H9 (cell line): Measurements from ENCODE around the gene E2F1. TPM values are rescaled to one million over a fixed set of nuclear protein-coding genes. Genes with fewer than 3 reads are reported as not detected.

ENCODE experiments used
- DNase-seq: peaks from one replicate; pipeline ENCODE4 v3.0.0-alpha.2; 2017
- H2AFZ ChIP-seq: one replicate; pipeline ENCODE4 v1.6.1; 2013; ENCODE audit warnings: mild to moderate bottlenecking, low read length, control low read depth, moderate library complexity
- H2AK5ac ChIP-seq: 2 replicates; pipeline ENCODE4 v1.6.1; 2013; ENCODE audit warnings: low read length, control low read depth, mixed read lengths; ENCODE audit not compliant: insufficient read length
- H2BK120ac ChIP-seq: one replicate; pipeline ENCODE4 v1.6.1; 2013; ENCODE audit warnings: low read depth, mild to moderate bottlenecking, low read length, control low read depth, inconsistent platforms; ENCODE audit not compliant: poor library complexity, severe bottlenecking
- H2BK12ac ChIP-seq: 2 replicates; pipeline ENCODE4 v1.6.1; 2013; ENCODE audit warnings: low read length, control low read depth, mixed read lengths, low read depth; ENCODE audit not compliant: insufficient read length
- H2BK15ac ChIP-seq: 2 replicates; pipeline ENCODE4 v1.6.1; 2013; ENCODE audit warnings: low read depth, low read length, control low read depth
- H2BK20ac ChIP-seq: one replicate; pipeline ENCODE4 v1.6.1; 2013; ENCODE audit warnings: low read depth, mild to moderate bottlenecking, low read length, control low read depth, inconsistent platforms; ENCODE audit not compliant: poor library complexity, severe bottlenecking
- H2BK5ac ChIP-seq: 2 replicates; pipeline ENCODE4 v1.6.1; 2013; ENCODE audit warnings: low read length, control low read depth, mixed read lengths; ENCODE audit not compliant: insufficient read length
- H3K14ac ChIP-seq: 2 replicates; pipeline ENCODE4 v1.6.1; 2013; ENCODE audit warnings: low read length, control low read depth; ENCODE audit not compliant: insufficient read depth
- H3K18ac ChIP-seq: 2 replicates; pipeline ENCODE4 v1.6.1; 2013; ENCODE audit warnings: low read depth, mild to moderate bottlenecking, mixed read lengths, low read length, control low read depth; ENCODE audit not compliant: insufficient read length
- H3K23ac ChIP-seq: 2 replicates; pipeline ENCODE4 v1.6.1; 2013; ENCODE audit warnings: low read length, control low read depth, mixed read lengths, low read depth; ENCODE audit not compliant: insufficient read length
- H3K23me2 ChIP-seq: 2 replicates; pipeline ENCODE4 v1.6.1; 2013; ENCODE audit warnings: low read depth, mild to moderate bottlenecking, mixed read lengths, low read length, control low read depth; ENCODE audit not compliant: insufficient read length, poor library complexity, severe bottlenecking
- H3K27ac ChIP-seq: 2 replicates; pipeline ENCODE4 v1.5.1; 2013; ENCODE audit warnings: low read length, control low read depth, mixed read lengths, low read depth; ENCODE audit not compliant: insufficient read length
- H3K27me3 ChIP-seq: 2 replicates; pipeline ENCODE4 v1.6.1; 2013; ENCODE audit warnings: low read length, control low read depth, inconsistent platforms; ENCODE audit not compliant: insufficient read depth
- H3K4ac ChIP-seq: 2 replicates; pipeline ENCODE4 v1.6.1; 2013; ENCODE audit warnings: low read depth, mild to moderate bottlenecking, control low read depth, inconsistent platforms, low read length, moderate library complexity
- H3K4me1 ChIP-seq: 2 replicates; pipeline ENCODE4 v1.6.1; 2013; ENCODE audit warnings: low read length, control low read depth, inconsistent platforms; ENCODE audit not compliant: insufficient read depth
- H3K4me2 ChIP-seq: 2 replicates; pipeline ENCODE4 v1.6.1; 2013; ENCODE audit warnings: low read length, control low read depth, mixed read lengths; ENCODE audit not compliant: insufficient read length, insufficient read depth
- H3K56ac ChIP-seq: 2 replicates; pipeline ENCODE4 v1.6.1; 2013; ENCODE audit warnings: low read depth, mild to moderate bottlenecking, mixed read lengths, low read length, control low read depth; ENCODE audit not compliant: insufficient read length
- H3K79me1 ChIP-seq: 2 replicates; pipeline ENCODE4 v1.6.1; 2013; ENCODE audit warnings: low read depth, mild to moderate bottlenecking, moderate library complexity, low read length, control low read depth, inconsistent platforms; ENCODE audit not compliant: insufficient read depth, poor library complexity, severe bottlenecking
- H3K79me2 ChIP-seq: 2 replicates; pipeline ENCODE4 v1.6.1; 2013; ENCODE audit warnings: low read length, control low read depth, inconsistent platforms; ENCODE audit not compliant: insufficient read depth
- H3K9ac ChIP-seq: 2 replicates; pipeline ENCODE4 v1.6.1; 2013; ENCODE audit warnings: low read length, control low read depth, mixed read lengths; ENCODE audit not compliant: insufficient read length; ENCODE audit errors: extremely low read depth
- H3K9me3 ChIP-seq: one replicate; pipeline ENCODE4 v1.6.1; 2013; ENCODE audit warnings: low read depth, low read length, inconsistent platforms; ENCODE audit not compliant: control insufficient read depth
- H3T11ph ChIP-seq: one replicate; pipeline ENCODE4 v1.6.1; 2013; ENCODE audit warnings: mild to moderate bottlenecking, low read length, control low read depth, inconsistent platforms
- H4K20me1 ChIP-seq: one replicate; pipeline ENCODE4 v1.6.1; 2013; ENCODE audit not compliant: control insufficient read depth, insufficient read length, insufficient read depth
- H4K5ac ChIP-seq: 2 replicates; pipeline ENCODE4 v1.6.1; 2013; ENCODE audit warnings: low read depth, mild to moderate bottlenecking, mixed read lengths, low read length, control low read depth; ENCODE audit not compliant: insufficient read length
- H4K8ac ChIP-seq: replicated peaks from 2 replicates; pipeline ENCODE4 v1.6.1; 2013; ENCODE audit warnings: low read length, control low read depth, mixed read lengths, low read depth; ENCODE audit not compliant: insufficient read length
- H4K91ac ChIP-seq: 2 replicates; pipeline ENCODE4 v1.6.1; 2013; ENCODE audit warnings: low read depth, mild to moderate bottlenecking, moderate library complexity, mixed read lengths, low read length, control low read depth; ENCODE audit not compliant: insufficient read length
- H3K27ac Mint-ChIP-seq, 3 experiments: 2 replicates in 2 of 3; 3 replicates in 1 of 3; pipeline ENCODE4 v1.8.0; 2020 to 2021; ENCODE audit warnings: mixed read lengths in 3 of 3, mild to moderate bottlenecking in 1 of 3, moderate library complexity in 1 of 3
- H3K27me3 Mint-ChIP-seq: 2 replicates; pipeline ENCODE4 v1.8.0; 2021; ENCODE audit warnings: low read depth, mild to moderate bottlenecking, moderate library complexity, mixed read lengths
- H3K36me3 Mint-ChIP-seq, 3 experiments: 2 replicates in 2 of 3; 3 replicates in 1 of 3; pipeline ENCODE4 v1.8.0; 2020 to 2021; ENCODE audit warnings: low read depth in 3 of 3, mixed read lengths in 3 of 3; ENCODE audit not compliant: insufficient read depth in 1 of 3
- H3K4me1 Mint-ChIP-seq, 2 experiments: 2 replicates each; pipeline ENCODE4 v1.8.0; 2020; ENCODE audit warnings: mixed read lengths in 2 of 2
- H3K4me3 Mint-ChIP-seq, 2 experiments: 2 replicates in 1 of 2; 3 replicates in 1 of 2; pipeline ENCODE4 v1.8.0; 2020 to 2021; ENCODE audit warnings: mild to moderate bottlenecking in 2 of 2, mixed read lengths in 2 of 2, moderate library complexity in 1 of 2
- H3K9me3 Mint-ChIP-seq, 2 experiments: 2 replicates in 1 of 2; 3 replicates in 1 of 2; pipeline ENCODE4 v1.8.0; 2020; ENCODE audit warnings: mild to moderate bottlenecking in 2 of 2, mixed read lengths in 2 of 2, moderate library complexity in 1 of 2
- CTCF ChIP-seq: fragments of 200-600 bp; sonication (generic); conservative IDR thresholded peaks from 3 replicates; pipeline ENCODE4 v1.8.0; 2021; ENCODE audit warnings: antibody characterized with exemption, mild to moderate bottlenecking
- whole genome bisulfite sequencing: extraction: QIAGEN DNeasy Blood & Tissue Kit; methylation state at CpG from one replicate; pipeline ENCODE4 v1.1.7; 2013; ENCODE audit warnings: missing lambda C conversion rate, low lambda C conversion rate, mixed read lengths; ENCODE audit not compliant: insufficient read length; ENCODE audit errors: extremely low coverage; 5-methylcytosine and 5-hydroxymethylcytosine counted together
- total RNA-seq: library from RNA; stranded (reverse); gene quantifications from 2 replicates; pipeline ENCODE4 v1.2.1, GENCODE V29; 2021

Gene E2F1
- total RNA-seq, 1 experiment from 2014 or later, result 58.7 TPM

GRCh38 chr20:33687370-33687915 is 1.3 kb upstream of the E2F1 start:
- peak overlapping the region in 1 of 2 experiments; percentile 77; a peak in 2 of 5 replicates for H3K4me3 Mint-ChIP-seq
- Histone ChIP-seq H3K9ac (no peak overlapping the region), H2AFZ (no peak overlapping the region), H2BK5ac (no peak overlapping the region), H3K9me3 (no peaks in the 10 kb centered on the region), H4K8ac (no peak overlapping the region), H3K27me3 (no peaks in the 10 kb centered on the region), H3K79me1 (no peaks in the 10 kb centered on the region), H4K5ac (no peak overlapping the region), H3K23me2 (peaks cover 10% of the 10 kb centered on the region), H3K4me2 (no peak overlapping the region), H3T11ph (no peak overlapping the region), H4K91ac (no peak overlapping the region), H3K23ac (no peak overlapping the region), H2AK5ac (no peak overlapping the region), H4K20me1 (no peaks in the 10 kb centered on the region), H2BK12ac (no peak overlapping the region), H3K27ac (no peak overlapping the region), H2BK15ac (no peak overlapping the region), H2BK20ac (no peak overlapping the region), H2BK120ac (no peak overlapping the region), H3K18ac (no peak overlapping the region), H3K4me1 (no peaks in the 10 kb centered on the region), H3K14ac (no peak overlapping the region), H3K4ac (no peak overlapping the region), H3K56ac (no peak overlapping the region), H3K79me2 (peaks cover 4% of the 10 kb centered on the region; the same call in 1 of the 2 replicates)
- H3K27ac Mint-ChIP-seq, result no peak overlapping the region
- WGBS, result no CpG with 5 or more reads among the region's 8 CpGs
- peaks cover 29 to 35% of the 10 kb centered on the region in 2 experiments for H3K4me1 Mint-ChIP-seq
- no peak for DNase-seq
- H3K9me3 Mint-ChIP-seq, result no peaks in the 10 kb centered on the region
- TF ChIP-seq CTCF, result no peak
- peaks cover 0 to 10% (median 6%) of the 10 kb centered on the region in 3 experiments; a peak in 4 of 7 replicates for H3K36me3 Mint-ChIP-seq
- H3K27me3 Mint-ChIP-seq, result peaks cover 59% of the 10 kb centered on the region
